Testis (tissue), 2 donors: ENCODE measurements around the gene RSPH9.

ENCODE experiments used
- CTCF ChIP-seq, 3 experiments: fragments of 450-650 bp in 2 of 3; fragments of 200-600 bp in 1 of 3; sonication (generic) in 1 of 3; IDR thresholded peaks; one replicate each; pipeline ENCODE4 v1.5.1; 2016 to 2019; ENCODE audit warnings: antibody characterized with exemption in 3 of 3, mild to moderate bottlenecking in 2 of 3, moderate library complexity in 1 of 3
- POLR2A ChIP-seq: fragments of 450-650 bp; IDR thresholded peaks from one replicate; pipeline ENCODE4 v1.6.1; 2017; ENCODE audit warnings: antibody characterized with exemption, mild to moderate bottlenecking, moderate library complexity

- TF ChIP-seq CTCF (IDR thresholded peaks at IDR 0.05) (no peak), POLR2A (no peak)
Observed at GRCh38 chr6:43614396-43614730, 30.5 kb upstream of the RSPH9 start.
